H7 (cell line): ENCODE measurements around the gene OR8B2. TPM values are rescaled to one million over a fixed set of nuclear protein-coding genes. Genes with fewer than 3 reads are reported as not detected.

Source experiments
- DNase-seq: peaks from one replicate; pipeline ENCODE4 v3.0.0; 2012
- H3K27me3 ChIP-seq: 2 replicates; pipeline ENCODE4 v1.6.0; 2011; ENCODE audit warnings: mild to moderate bottlenecking, low read length; ENCODE audit not compliant: control insufficient read depth, insufficient read depth
- H3K36me3 ChIP-seq: replicated peaks from 2 replicates; pipeline ENCODE4 v1.5.1; 2011; ENCODE audit warnings: low read length; ENCODE audit not compliant: control insufficient read depth, insufficient read depth
- H3K4me3 ChIP-seq: 2 replicates; pipeline ENCODE4 v1.5.1; 2011; ENCODE audit warnings: low read depth, mild to moderate bottlenecking, control low read depth, low read length, moderate library complexity; ENCODE audit not compliant: insufficient read depth
- total RNA-seq: library from RNA; depleted of rRNA; stranded (reverse); fragments of >200 nt; shearing (Covaris generic); gene quantifications from 2 replicates; pipeline ENCODE4 v1.2.3, GENCODE V29; 2014; rRNA removed

Gene OR8B2
- total RNA-seq, 1 experiment from 2014 or later: not detected

GRCh38 chr11:124359566-124359965 lies 24.7 kb downstream of the OR8B2 start:
- DNase-seq: no peak
- Histone ChIP-seq H3K27me3 (no peaks in the 10 kb centered on the region), H3K36me3 (no peaks in the 10 kb centered on the region), H3K4me3 (no peak overlapping the region)

GRCh38 chr11:124346311-124346955 lies 37.9 kb downstream of the OR8B2 start:
- Histone ChIP-seq H3K4me3 (no peak overlapping the region), H3K36me3 (no peaks in the 10 kb centered on the region), H3K27me3 (no peaks in the 10 kb centered on the region)
- DNase-seq: no peak

- H3K27me3 ChIP-seq: no peaks in the 10 kb centered on the region
- no peak for DNase-seq
- H3K4me3 ChIP-seq: no peak overlapping the region
- H3K36me3 ChIP-seq: no peaks in the 10 kb centered on the region
Measured at GRCh38 chr11:124344346-124344745, 40.0 kb downstream of the OR8B2 start.

GRCh38 chr11:124340142-124340447 lies 44.2 kb downstream of the OR8B2 start:
- Histone ChIP-seq H3K36me3 (no peaks in the 10 kb centered on the region), H3K27me3 (no peaks in the 10 kb centered on the region), H3K4me3 (no peak overlapping the region)
- no peak for DNase-seq

- Histone ChIP-seq H3K36me3 (no peaks in the 10 kb centered on the region), H3K27me3 (no peaks in the 10 kb centered on the region), H3K4me3 (no peak overlapping the region)
- DNase-seq: no peak
Measured at GRCh38 chr11:124339396-124340141, 44.7 kb downstream of the OR8B2 start.

Other genes starting within 250 kb of the OR8B2 start
- not detected in 2 replicates for gene OR10D3, start 201.2 kb downstream of the OR8B2 start, total RNA-seq
- gene OR8G1, start 143.4 kb downstream of the OR8B2 start, total RNA-seq: not detected in 2 replicates
- not detected in 2 replicates for gene OR8G5, start 128.1 kb downstream of the OR8B2 start, total RNA-seq
- not detected in 2 replicates for gene OR8D1, start 70.5 kb downstream of the OR8B2 start, total RNA-seq
- not detected in 2 replicates for gene OR8D2, start 64.3 kb downstream of the OR8B2 start, total RNA-seq
- gene OR8B3, start 14.5 kb upstream of the OR8B2 start, total RNA-seq: not detected in 2 replicates
- gene OR8B4, start 40.4 kb upstream of the OR8B2 start, total RNA-seq: not detected in 2 replicates
- not detected in 2 replicates for gene OR8B8, start 61.2 kb upstream of the OR8B2 start, total RNA-seq
- gene OR8B12, start 159.2 kb upstream of the OR8B2 start, total RNA-seq: not detected in 2 replicates
- not detected in 2 replicates for gene OR8A1, start 185.5 kb upstream of the OR8B2 start, total RNA-seq
- gene PANX3, start 226.9 kb upstream of the OR8B2 start, total RNA-seq: not detected in 2 replicates
- 21.1 and 26.2 TPM in 2 replicates for gene TBRG1, start 238.4 kb upstream of the OR8B2 start, total RNA-seq